Hypothalamus (tissue), 51 donors: ENCODE results near the gene ARAP1.

Experiments used
- DNase-seq, 51 donors: peaks; one replicate each; lab custom pipeline; 2025; lab: John Stamatoyannopoulos, UW

Gene ARAP1

GRCh38 chr11:72745511-72745910 lies 6.7 kb downstream of the ARAP1 start:
- no peak for DNase-seq

- DNase-seq = no peak
These were observed 7.7 kb downstream of the ARAP1 start for GRCh38 chr11:72744474-72744873.

- DNase-seq = no peak
These were observed 8.6 kb downstream of the ARAP1 start for GRCh38 chr11:72743321-72744221.

- DNase-seq = no peak
These were observed 9.5 kb downstream of the ARAP1 start for GRCh38 chr11:72742513-72743320.

- no peak for DNase-seq
These were observed 10.2 kb downstream of the ARAP1 start for GRCh38 chr11:72741849-72742512.

- peak in 13 of 51 donors; percentile 12 to 58 (median 36) for DNase-seq
These were observed 10.8 kb downstream of the ARAP1 start for GRCh38 chr11:72741429-72741833.

- DNase-seq = no peak
These were observed 11.4 kb downstream of the ARAP1 start for GRCh38 chr11:72740562-72741428.

GRCh38 chr11:72740060-72740424 lies 12.2 kb downstream of the ARAP1 start:
- no peak for DNase-seq

GRCh38 chr11:72739240-72740059 lies 12.8 kb downstream of the ARAP1 start:
- no peak for DNase-seq

GRCh38 chr11:72738199-72739141 lies 13.7 kb downstream of the ARAP1 start:
- DNase-seq = peak in 1 of 51 donors; percentile 28

- no peak for DNase-seq
These were observed 14.9 kb downstream of the ARAP1 start for GRCh38 chr11:72737336-72737735.

GRCh38 chr11:72736452-72737069 lies 15.6 kb downstream of the ARAP1 start:
- peak in 9 of 51 donors; percentile 16 to 76 (median 40) for DNase-seq

- DNase-seq = no peak
These were observed 16.6 kb downstream of the ARAP1 start for GRCh38 chr11:72735495-72736027.

GRCh38 chr11:72732329-72732728 lies 19.9 kb downstream of the ARAP1 start:
- peak in 17 of 51 donors; percentile 17 to 56 (median 34) for DNase-seq

GRCh38 chr11:72730737-72731136 lies 21.5 kb downstream of the ARAP1 start:
- no peak for DNase-seq

- DNase-seq = no peak
These were observed 22.0 kb downstream of the ARAP1 start for GRCh38 chr11:72730243-72730642.

GRCh38 chr11:72727521-72727920 lies 24.7 kb downstream of the ARAP1 start:
- no peak for DNase-seq
